Heart right ventricle (tissue), 16 donors: Measurements from ENCODE around the gene UACA. TPM values are rescaled to one million over a fixed set of nuclear protein-coding genes. Genes with fewer than 3 reads are reported as not detected.

ENCODE experiments used
- ATAC-seq, 8 donors: fragments of 200-7000 bp; cut with Tn5 transposase; one replicate each; pipeline ENCODE4 v1.9.1; 2020; ENCODE audit warnings: mild to moderate bottlenecking in 8 of 8, moderate library complexity in 8 of 8, moderate number of reproducible peaks in 1 of 8
- DNase-seq, 2 donors: peaks; one replicate each; pipeline ENCODE4 v3.0.0-alpha.2; 2020
- H3K27ac ChIP-seq, 10 donors: fragments of 200-600 bp; sonication (generic) in 2 of 10; one replicate each; pipeline versions ENCODE4 v1.5.0 to v1.8.0; 2020 to 2022; ENCODE audit warnings: mild to moderate bottlenecking in 3 of 10
- H3K27me3 ChIP-seq, 7 donors: fragments of 200-600 bp; one replicate each; pipeline ENCODE4 v1.8.0; 2021 to 2022; ENCODE audit warnings: mild to moderate bottlenecking in 2 of 7
- H3K36me3 ChIP-seq, 9 donors: fragments of 200-600 bp; sonication (generic) in 1 of 9; one replicate each; pipeline versions ENCODE4 v1.5.0 to v1.8.0; 2020 to 2022; ENCODE audit warnings: mild to moderate bottlenecking in 2 of 9
- H3K4me1 ChIP-seq, 9 donors: fragments of 200-600 bp; sonication (generic) in 1 of 9; one replicate each; pipeline versions ENCODE4 v1.5.0 to v1.8.0; 2020 to 2022; ENCODE audit warnings: mild to moderate bottlenecking in 4 of 9
- H3K4me3 ChIP-seq, 10 donors: fragments of 200-600 bp; sonication (generic) in 2 of 10; one replicate each; pipeline versions ENCODE4 v1.5.0 to v1.8.0; 2020 to 2022; ENCODE audit warnings: mild to moderate bottlenecking in 7 of 10, moderate library complexity in 2 of 10
- H3K9me3 ChIP-seq, 11 donors: fragments of 200-600 bp in 10 of 11; sonication (generic) in 2 of 11; one replicate each; pipeline versions ENCODE4 v1.5.0 to v1.8.0; 2013 to 2022; ENCODE audit warnings: mild to moderate bottlenecking in 2 of 11, control low read depth in 1 of 11, moderate library complexity in 1 of 11
- CTCF ChIP-seq, 9 donors: fragments of 200-600 bp; sonication (generic) in 2 of 9; IDR thresholded peaks; one replicate each; pipeline versions ENCODE4 v1.5.0 to v1.8.0; 2021 to 2022; ENCODE audit warnings: antibody characterized with exemption in 9 of 9, mild to moderate bottlenecking in 5 of 9, moderate library complexity in 1 of 9
- WGBS, 2 donors: extraction: QIAGEN DNeasy Blood & Tissue Kit; methylation state at CpG; one replicate each; pipeline ENCODE4 v1.1.7; 2013; ENCODE audit warnings: inconsistent platforms in 1 of 2; 5-methylcytosine and 5-hydroxymethylcytosine counted together
- intact Hi-C, 10 donors: fragments of 100-400 bp; cut with DNase I; formaldehyde crosslinking; loops; one replicate each; pipeline versions ENCODE4 v1.11.1 to v1.14.2; 2022
- polyA plus RNA-seq, 2 donors: library from polyadenylated mRNA; stranded (reverse); fragments of 200-250 nt; gene quantifications; one replicate each; pipeline ENCODE4 v1.2.3, GENCODE V29; 2013
- total RNA-seq, 10 donors: library from RNA; stranded (reverse); fragmentation: NEBNext Ultra II Directional in 3 of 10; extraction: Animal tissue kit (Norgen Biotek cat#: 25700) in 3 of 10; gene quantifications; one replicate each; pipeline versions ENCODE4 v1.2.1 to v1.2.4, GENCODE V29; 2021 to 2023
- donor health status: Arrhythmogenic right ventricular cardiomyopathy.
- donor health status: ischemic (EF 13 %, LVEDD 7.1; RV severe dilation, severe dysfunction).
- donor health status: healthy with polysubstance abuse.
- donor health status: DM: no; HTN: yes; CAD: no.
- donor health status: DM: no; HTN: no; CAD: no.
- donor health status: ischemic (EF 25% LVEDD 6.9; RV normal size, moderate dysfunction).
- donor health status: ischemic (EF 25% LVEDD 5.7; RV mildly dilated, moderate dysfunction).
- donor health status: healthy.
- donor health status: DM: yes; HTN: yes; CAD: no.
- donor health status: Ischemic cardiomyopathy.
- donor health status: ischemic (EF 35%, LVEDD 5.7; RV mildly dilated, moderate dysfunction).
- donor health status: nonischemic (EF 11% LVEDD 7.7; RV severe dilation, severe dysfunction).
- donor health status: DM: yes; HTN: yes; CAD: no.
- donor health status: PGD.
- donor health status: ischemic (EF 29% LVEDD 5.4; RV normal size, mild dysfunction).
- donor health status: nonischemic (EF 23%, LVEDD 6.1; RV moderate dilation, normal function).

UACA gene
- total and polyA plus RNA-seq, 12 donors, result 14.2 to 75.4 (median 47.1) TPM

- 77 to 80% methylated on average over 12 of the region's 12 CpGs for WGBS, 2 donors
- intact Hi-C loops, result no loop called here
- no peaks in the 10 kb centered on the region for H3K27me3 ChIP-seq
- H3K36me3 ChIP-seq, result no peaks in the 10 kb centered on the region
- H3K4me1 ChIP-seq, result peaks cover 0 to 26% (median 11%) of the 10 kb centered on the region in 9 donors
- no peaks in the 10 kb centered on the region for H3K9me3 ChIP-seq
- ATAC-seq (peak in 3 of 8 donors; percentile 21 to 48 (median 36)), DNase-seq (no peak)
- H3K27ac ChIP-seq, result peak overlapping the region in 9 of 10 donors; percentile 26 to 79 (median 66)
- TF ChIP-seq CTCF (IDR thresholded peaks at IDR 0.05), result no peak
- no peak overlapping the region for H3K4me3 ChIP-seq
Measured at GRCh38 chr15:70794596-70795310, 31.4 kb upstream of the UACA start.

DNA sequence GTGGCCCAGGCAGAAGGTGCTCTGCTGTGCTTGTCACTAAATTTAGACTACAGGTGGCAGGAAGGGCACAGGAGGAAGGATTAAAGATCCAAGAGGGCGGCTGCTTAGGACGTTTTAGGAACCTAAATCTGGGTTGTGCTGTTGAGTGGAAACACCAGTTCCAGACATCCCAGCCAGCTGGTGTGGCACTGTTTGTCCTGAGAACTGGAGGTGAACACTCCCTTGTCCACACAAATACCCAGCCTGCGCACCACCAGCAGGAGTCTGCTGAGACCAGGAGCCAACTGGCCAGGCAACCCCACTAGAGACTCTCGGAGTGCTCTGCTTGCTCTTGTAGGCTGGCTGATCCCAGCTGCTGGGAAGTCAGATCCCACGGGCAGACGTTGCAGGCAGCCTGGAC lies 30.3 kb upstream of the UACA start:
- ATAC-seq, result peak in 3 of 8 donors; percentile 29 to 40 (median 38)
- no peaks in the 10 kb centered on the region for H3K9me3 ChIP-seq

GRCh38 chr15:70792171-70792573 lies 28.8 kb upstream of the UACA start:
- H3K36me3 ChIP-seq, result no peaks in the 10 kb centered on the region
- 60 to 78% methylated on average over 2 of the region's 2 CpGs for WGBS, 2 donors
- ATAC-seq (no peak), DNase-seq (no peak)
- intact Hi-C loops, result no loop called here
- H3K27ac ChIP-seq, result no peak overlapping the region
- no peaks in the 10 kb centered on the region for H3K9me3 ChIP-seq
- H3K27me3 ChIP-seq, result no peaks in the 10 kb centered on the region
- H3K4me1 ChIP-seq, result peaks cover 0 to 22% (median 7%) of the 10 kb centered on the region in 9 donors
- no peak for TF ChIP-seq CTCF (IDR thresholded peaks at IDR 0.05)
- no peak overlapping the region for H3K4me3 ChIP-seq

More for the DNA sequence above, 30.3 kb upstream of the UACA start:
- no peaks in the 10 kb centered on the region for H3K27me3 ChIP-seq
- TF ChIP-seq CTCF (IDR thresholded peaks at IDR 0.05), result no peak
- H3K4me1 ChIP-seq, result peaks cover 0 to 22% (median 7%) of the 10 kb centered on the region in 9 donors
- no peak for DNase-seq
- peak overlapping the region in 4 of 10 donors; percentile 19 to 79 (median 70) for H3K27ac ChIP-seq
- H3K36me3 ChIP-seq, result no peaks in the 10 kb centered on the region
- H3K4me3 ChIP-seq, result no peak overlapping the region
- intact Hi-C loops, result no loop called here
- WGBS, 2 donors, result 65 to 68% methylated on average over 6 of the region's 6 CpGs

- Histone ChIP-seq H3K36me3 (no peaks in the 10 kb centered on the region), H3K27ac (no peak overlapping the region), H3K9me3 (no peaks in the 10 kb centered on the region), H3K4me3 (no peak overlapping the region), H3K27me3 (no peaks in the 10 kb centered on the region), H3K4me1 (peaks cover 0 to 22% (median 7%) of the 10 kb centered on the region in 9 donors)
- intact Hi-C loops, result no loop called here
- ATAC-seq, result no peak
- WGBS, 2 donors, result 88 to 89% methylated on average over 5 of the region's 5 CpGs
- no peak for TF ChIP-seq CTCF (IDR thresholded peaks at IDR 0.05)
- no peak for DNase-seq
Measured at GRCh38 chr15:70791259-70791658, 27.9 kb upstream of the UACA start.
